ENCODE measurements around the gene VWA3B.
"Not testable (repeated sequence)": the region's sequence is repeated elsewhere in the genome, so short reads cannot be mapped to it uniquely, and the experiment has no call there.

GRCh38 chr2:98044730-98045129 is 42.2 kb upstream of the VWA3B start:
- TF ChIP-seq, protein P1, sequence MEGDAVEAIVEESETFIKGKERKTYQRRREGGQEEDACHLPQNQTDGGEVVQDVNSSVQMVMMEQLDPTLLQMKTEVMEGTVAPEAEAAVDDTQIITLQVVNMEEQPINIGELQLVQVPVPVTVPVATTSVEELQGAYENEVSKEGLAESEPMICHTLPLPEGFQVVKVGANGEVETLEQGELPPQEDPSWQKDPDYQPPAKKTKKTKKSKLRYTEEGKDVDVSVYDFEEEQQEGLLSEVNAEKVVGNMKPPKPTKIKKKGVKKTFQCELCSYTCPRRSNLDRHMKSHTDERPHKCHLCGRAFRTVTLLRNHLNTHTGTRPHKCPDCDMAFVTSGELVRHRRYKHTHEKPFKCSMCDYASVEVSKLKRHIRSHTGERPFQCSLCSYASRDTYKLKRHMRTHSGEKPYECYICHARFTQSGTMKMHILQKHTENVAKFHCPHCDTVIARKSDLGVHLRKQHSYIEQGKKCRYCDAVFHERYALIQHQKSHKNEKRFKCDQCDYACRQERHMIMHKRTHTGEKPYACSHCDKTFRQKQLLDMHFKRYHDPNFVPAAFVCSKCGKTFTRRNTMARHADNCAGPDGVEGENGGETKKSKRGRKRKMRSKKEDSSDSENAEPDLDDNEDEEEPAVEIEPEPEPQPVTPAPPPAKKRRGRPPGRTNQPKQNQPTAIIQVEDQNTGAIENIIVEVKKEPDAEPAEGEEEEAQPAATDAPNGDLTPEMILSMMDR (IDR thresholded peaks at IDR 0.05; ENCODE audit: insufficient read depth, low read length, poor library complexity, severe bottlenecking): not testable (repeated sequence)
- TF ChIP-seq EZH2phosphoT487 (conservative IDR thresholded peaks at IDR 0.05; ENCODE audit: low read length): not testable (repeated sequence)
